CD14-positive monocyte (primary cell): ENCODE measurements around the gene COL27A1. TPM values are rescaled to one million over a fixed set of nuclear protein-coding genes. Genes with fewer than 3 reads are reported as not detected.
A peak's percentile ranks its signal among the peaks of the same experiment; 100 is the strongest.

Source experiments
- DNase-seq, 3 donors: peaks; one replicate each; pipeline ENCODE4 v3.0.0-alpha.2; 2011 to 2022
- H2AFZ ChIP-seq: 2 replicates; pipeline ENCODE4 v1.6.0; 2012; ENCODE audit warnings: mild to moderate bottlenecking, low read depth, low read length, inconsistent platforms; ENCODE audit not compliant: insufficient read depth, poor library complexity, severe bottlenecking
- H3K27ac ChIP-seq, 2 donors: 1 replicate in 1 of 2; 2 replicates in 1 of 2; pipeline ENCODE4 v1.5.1; 2012 to 2013; ENCODE audit warnings: low read length in 2 of 2, control low read depth in 1 of 2, inconsistent platforms in 1 of 2, low read depth in 1 of 2, mild to moderate bottlenecking in 1 of 2
- H3K27me3 ChIP-seq, 2 donors: one replicate each; pipeline versions ENCODE4 v1.6.0 to v1.6.1; 2011 to 2013; ENCODE audit warnings: low read length in 2 of 2; ENCODE audit not compliant: control insufficient read depth in 2 of 2, insufficient read depth in 2 of 2
- H3K36me3 ChIP-seq, 2 donors: replicated peaks in 1 of 2; 1 replicate in 1 of 2; 2 replicates in 1 of 2; pipeline versions ENCODE4 v1.5.1 to v1.6.1; 2012 to 2013; ENCODE audit warnings: low read length in 2 of 2, control low read depth in 1 of 2, inconsistent platforms in 1 of 2, mild to moderate bottlenecking in 1 of 2; ENCODE audit not compliant: insufficient read depth in 2 of 2, control insufficient read depth in 1 of 2
- H3K4me1 ChIP-seq, 2 donors: 1 replicate in 1 of 2; 2 replicates in 1 of 2; pipeline versions ENCODE4 v1.5.1 to v1.6.1; 2012 to 2013; ENCODE audit warnings: low read length in 2 of 2, control low read depth in 1 of 2, inconsistent platforms in 1 of 2, mild to moderate bottlenecking in 1 of 2, moderate library complexity in 1 of 2; ENCODE audit not compliant: insufficient read depth in 2 of 2, control insufficient read depth in 1 of 2
- H3K4me2 ChIP-seq: replicated peaks from 2 replicates; pipeline ENCODE3; 2012; ENCODE audit warnings: low read length, moderate library complexity, mild to moderate bottlenecking; ENCODE audit not compliant: poor library complexity, severe bottlenecking; ENCODE audit errors: extremely low read depth
- H3K4me3 ChIP-seq, 3 experiments: fragments of 200-600 bp in 1 of 3; sonication (generic) in 1 of 3; replicated peaks in 1 of 3; 1 replicate in 2 of 3; 2 replicates in 1 of 3; pipeline ENCODE4 v1.5.1; 2011 to 2013; ENCODE audit warnings: low read length in 3 of 3, mild to moderate bottlenecking in 3 of 3, control low read depth in 2 of 3, low read depth in 2 of 3, inconsistent platforms in 1 of 3, moderate library complexity in 1 of 3
- H3K79me2 ChIP-seq: 2 replicates; pipeline ENCODE4 v1.6.0; 2012; ENCODE audit warnings: mild to moderate bottlenecking, control low read depth, inconsistent platforms, low read length, moderate library complexity; ENCODE audit not compliant: insufficient read depth
- H3K9ac ChIP-seq: 2 replicates; pipeline ENCODE4 v1.6.0; 2017; ENCODE audit warnings: low read length, mild to moderate bottlenecking; ENCODE audit not compliant: insufficient read depth, poor library complexity, severe bottlenecking
- H3K9me3 ChIP-seq, 2 donors: replicated peaks in 1 of 2; 1 replicate in 1 of 2; 2 replicates in 1 of 2; pipeline versions ENCODE4 v1.5.1 to v1.6.1; 2012 to 2013; ENCODE audit warnings: low read length in 2 of 2, control low read depth in 1 of 2; ENCODE audit not compliant: control insufficient read depth in 1 of 2, insufficient read depth in 1 of 2
- H4K20me1 ChIP-seq: 2 replicates; pipeline ENCODE4 v1.6.0; 2012; ENCODE audit warnings: mild to moderate bottlenecking, low read length, control low read depth, moderate library complexity; ENCODE audit not compliant: insufficient read depth
- H3K27ac Mint-ChIP-seq, 7 donors: one replicate each; pipeline ENCODE4 v1.8.0; 2020; ENCODE audit warnings: mild to moderate bottlenecking in 7 of 7, mixed read lengths in 7 of 7, moderate library complexity in 6 of 7, inconsistent platforms in 2 of 7
- H3K27me3 Mint-ChIP-seq, 3 donors: one replicate each; pipeline ENCODE4 v1.8.0; 2021 to 2022; ENCODE audit warnings: low read depth in 3 of 3, mild to moderate bottlenecking in 3 of 3, mixed read lengths in 3 of 3, moderate library complexity in 3 of 3, inconsistent platforms in 1 of 3
- H3K36me3 Mint-ChIP-seq, 2 donors: one replicate each; pipeline ENCODE4 v1.8.0; 2020; ENCODE audit warnings: mixed read lengths in 2 of 2, inconsistent platforms in 1 of 2, mild to moderate bottlenecking in 1 of 2
- H3K4me1 Mint-ChIP-seq: one replicate; pipeline ENCODE4 v1.8.0; 2020; ENCODE audit warnings: mild to moderate bottlenecking, mixed read lengths
- H3K4me3 Mint-ChIP-seq, 2 donors: one replicate each; pipeline ENCODE4 v1.8.0; 2020; ENCODE audit warnings: mild to moderate bottlenecking in 2 of 2, mixed read lengths in 2 of 2, moderate library complexity in 1 of 2
- H3K9me3 Mint-ChIP-seq, 7 donors: one replicate each; pipeline ENCODE4 v1.8.0; 2020 to 2022; ENCODE audit warnings: mixed read lengths in 7 of 7, mild to moderate bottlenecking in 6 of 7, moderate library complexity in 6 of 7, inconsistent platforms in 2 of 7
- WGBS: methylation state at CpG from one replicate; pipeline ENCODE4 v1.1.5; 2013; ENCODE audit warnings: missing lambda C conversion rate; ENCODE audit not compliant: insufficient coverage; 5-methylcytosine and 5-hydroxymethylcytosine counted together
- intact Hi-C, 2 donors: fragments of 100-400 bp; cut with micrococcal nuclease; formaldehyde crosslinking; loops; one replicate each; pipeline versions ENCODE4 v1.15.0 to v1.15.1; 2023
- polyA plus RNA-seq, 3 donors: library from polyadenylated mRNA; depleted of rRNA in 1 of 3; unstranded in 2 of 3; stranded (reverse) in 1 of 3; fragments of 300-500 nt in 2 of 3; fragments of >200 nt in 1 of 3; fragmentation: Illumina TruSeq in 2 of 3; gene quantifications; 1 replicate in 2 of 3; 2 replicates in 1 of 3; pipeline ENCODE4 v1.2.3, GENCODE V29; 2012 to 2021
- TF ChIP-seq, protein P1 (sequence below): fragments of 200-600 bp; IDR thresholded peaks from one replicate; pipeline ENCODE4 v1.8.0; 2022; ENCODE audit warnings: antibody characterized with exemption, mild to moderate bottlenecking

COL27A1 gene
- polyA plus RNA-seq, 3 donors: 0.03 TPM; not detected in 2

DNA sequence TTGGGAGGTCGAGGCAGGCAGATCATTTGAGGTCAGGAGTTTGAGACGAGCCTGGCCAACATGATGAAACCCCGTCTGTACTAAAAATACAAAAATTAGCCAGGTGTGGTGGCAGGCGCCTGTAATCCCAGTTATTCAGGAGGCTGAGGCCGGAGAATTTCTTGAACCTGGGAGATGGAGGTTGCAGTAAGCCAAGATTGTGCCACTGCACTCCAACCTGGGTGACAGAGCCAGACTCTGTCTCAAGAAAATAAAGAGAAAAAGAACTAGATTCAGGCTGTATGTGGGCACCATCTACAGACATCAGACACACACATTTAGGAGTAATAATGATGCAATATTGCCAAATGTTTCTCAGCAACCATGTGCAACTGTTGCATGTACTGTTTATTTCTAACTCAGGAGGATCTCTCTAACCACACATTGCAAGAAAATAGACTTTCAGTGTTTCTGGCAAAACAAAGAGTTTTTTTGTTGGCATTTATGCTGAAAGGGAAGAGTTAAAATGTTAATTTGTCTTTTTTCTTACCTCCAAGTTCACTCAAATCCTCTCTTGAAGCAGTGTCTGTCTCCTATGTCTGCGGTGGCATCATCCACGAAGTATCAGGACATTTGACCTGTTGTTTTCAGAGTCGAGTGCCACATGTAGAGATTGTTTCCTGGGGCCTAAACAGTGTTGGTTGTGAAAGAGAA is 162.5 kb downstream of the COL27A1 start:
- Mint-ChIP-seq H3K27ac (peak overlapping the region; percentile 43 to 89 (median 77)), H3K9me3 (peaks cover 0 to 6% (median 2%) of the 10 kb centered on the region in 7 donors), H3K27me3 (peaks cover 0 to 7% (median 2%) of the 10 kb centered on the region in 3 donors), H3K36me3 (no peaks in the 10 kb centered on the region), H3K4me3 (no peak overlapping the region), H3K4me1 (peaks cover 34% of the 10 kb centered on the region)
- H3K27me3 ChIP-seq: no peaks in the 10 kb centered on the region
- H3K9me3 ChIP-seq: no peaks in the 10 kb centered on the region
- H3K4me3 ChIP-seq: no peak overlapping the region
- no peaks in the 10 kb centered on the region for H3K36me3 ChIP-seq
- intact Hi-C loops: no loop called here
- WGBS: 69% methylated on average over 8 of the region's 8 CpGs
- no peak overlapping the region for H3K4me2 ChIP-seq
- peaks cover 36 to 39% of the 10 kb centered on the region in 2 donors for H3K4me1 ChIP-seq
- TF ChIP-seq, protein P1, sequence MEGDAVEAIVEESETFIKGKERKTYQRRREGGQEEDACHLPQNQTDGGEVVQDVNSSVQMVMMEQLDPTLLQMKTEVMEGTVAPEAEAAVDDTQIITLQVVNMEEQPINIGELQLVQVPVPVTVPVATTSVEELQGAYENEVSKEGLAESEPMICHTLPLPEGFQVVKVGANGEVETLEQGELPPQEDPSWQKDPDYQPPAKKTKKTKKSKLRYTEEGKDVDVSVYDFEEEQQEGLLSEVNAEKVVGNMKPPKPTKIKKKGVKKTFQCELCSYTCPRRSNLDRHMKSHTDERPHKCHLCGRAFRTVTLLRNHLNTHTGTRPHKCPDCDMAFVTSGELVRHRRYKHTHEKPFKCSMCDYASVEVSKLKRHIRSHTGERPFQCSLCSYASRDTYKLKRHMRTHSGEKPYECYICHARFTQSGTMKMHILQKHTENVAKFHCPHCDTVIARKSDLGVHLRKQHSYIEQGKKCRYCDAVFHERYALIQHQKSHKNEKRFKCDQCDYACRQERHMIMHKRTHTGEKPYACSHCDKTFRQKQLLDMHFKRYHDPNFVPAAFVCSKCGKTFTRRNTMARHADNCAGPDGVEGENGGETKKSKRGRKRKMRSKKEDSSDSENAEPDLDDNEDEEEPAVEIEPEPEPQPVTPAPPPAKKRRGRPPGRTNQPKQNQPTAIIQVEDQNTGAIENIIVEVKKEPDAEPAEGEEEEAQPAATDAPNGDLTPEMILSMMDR: no peak
- no peaks in the 10 kb centered on the region for H4K20me1 ChIP-seq
- peak overlapping the region; percentile 44 to 67 for H3K27ac ChIP-seq
- peak overlapping the region; percentile 25 for H3K9ac ChIP-seq
- DNase-seq: peak; percentile 42 to 65 (median 46)
- H2AFZ ChIP-seq: no peak overlapping the region
- H3K79me2 ChIP-seq: no peaks in the 10 kb centered on the region

DNA sequence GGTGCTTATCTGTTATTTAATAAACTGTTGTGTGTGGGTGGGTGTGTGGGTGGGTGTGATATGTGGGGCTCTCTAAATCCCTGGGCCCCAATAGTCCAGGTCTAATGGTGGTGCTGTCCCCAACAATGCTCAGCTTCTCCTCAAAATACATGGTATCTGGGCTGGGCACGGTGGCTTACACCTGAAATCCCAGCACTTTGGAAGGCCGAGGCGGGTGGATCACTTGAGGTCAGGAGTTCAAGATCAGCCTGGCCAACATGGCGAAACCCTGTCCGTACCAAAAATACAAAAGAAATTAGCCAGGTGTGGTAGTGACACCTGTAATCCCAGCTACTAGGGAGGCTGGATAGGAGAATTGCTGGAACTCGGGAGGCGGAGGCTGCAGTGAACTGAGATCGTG is 163.1 kb downstream of the COL27A1 start:
- 94% methylated on average over 6 of the region's 8 CpGs for WGBS
- Histone ChIP-seq H3K4me1 (peaks cover 36 to 39% of the 10 kb centered on the region in 2 donors), H2AFZ (no peak overlapping the region), H3K79me2 (no peaks in the 10 kb centered on the region), H3K4me3 (no peak overlapping the region), H3K4me2 (no peak overlapping the region), H3K27me3 (no peaks in the 10 kb centered on the region), H4K20me1 (no peaks in the 10 kb centered on the region), H3K27ac (peak overlapping the region; percentile 12 to 67), H3K9ac (peak overlapping the region; percentile 25), H3K36me3 (no peaks in the 10 kb centered on the region), H3K9me3 (no peaks in the 10 kb centered on the region)
- intact Hi-C loops: no loop called here
- Mint-ChIP-seq H3K27me3 (peaks cover 0 to 7% (median 2%) of the 10 kb centered on the region in 3 donors), H3K4me1 (peaks cover 34% of the 10 kb centered on the region), H3K9me3 (peaks cover 0 to 6% (median 2%) of the 10 kb centered on the region in 7 donors), H3K4me3 (no peak overlapping the region), H3K36me3 (no peaks in the 10 kb centered on the region), H3K27ac (peak overlapping the region in 5 of 7 donors; percentile 66 to 89 (median 82))
- DNase-seq: no peak
- TF ChIP-seq, protein P1: no peak
